ENCODE measurements around the gene KLF1.
A peak's percentile ranks its signal among the peaks of the same experiment; 100 is the strongest.
"Not testable (repeated sequence)": the region's sequence is repeated elsewhere in the genome, so short reads cannot be mapped to it uniquely, and the experiment has no call there.

Gene KLF1

GRCh38 chr19:12867120-12868099 lies 19.6 kb downstream of the KLF1 start:
- DNase-seq (ENCODE audit: low read depth, low spot score), result no peak

- no peak for DNase-seq (ENCODE audit: low read depth, low spot score)
Observed at GRCh38 chr19:12866416-12867119, 20.4 kb downstream of the KLF1 start.

GRCh38 chr19:12865746-12866415 lies 21.1 kb downstream of the KLF1 start:
- DNase-seq (ENCODE audit: low read depth, low spot score), result no peak

DNA sequence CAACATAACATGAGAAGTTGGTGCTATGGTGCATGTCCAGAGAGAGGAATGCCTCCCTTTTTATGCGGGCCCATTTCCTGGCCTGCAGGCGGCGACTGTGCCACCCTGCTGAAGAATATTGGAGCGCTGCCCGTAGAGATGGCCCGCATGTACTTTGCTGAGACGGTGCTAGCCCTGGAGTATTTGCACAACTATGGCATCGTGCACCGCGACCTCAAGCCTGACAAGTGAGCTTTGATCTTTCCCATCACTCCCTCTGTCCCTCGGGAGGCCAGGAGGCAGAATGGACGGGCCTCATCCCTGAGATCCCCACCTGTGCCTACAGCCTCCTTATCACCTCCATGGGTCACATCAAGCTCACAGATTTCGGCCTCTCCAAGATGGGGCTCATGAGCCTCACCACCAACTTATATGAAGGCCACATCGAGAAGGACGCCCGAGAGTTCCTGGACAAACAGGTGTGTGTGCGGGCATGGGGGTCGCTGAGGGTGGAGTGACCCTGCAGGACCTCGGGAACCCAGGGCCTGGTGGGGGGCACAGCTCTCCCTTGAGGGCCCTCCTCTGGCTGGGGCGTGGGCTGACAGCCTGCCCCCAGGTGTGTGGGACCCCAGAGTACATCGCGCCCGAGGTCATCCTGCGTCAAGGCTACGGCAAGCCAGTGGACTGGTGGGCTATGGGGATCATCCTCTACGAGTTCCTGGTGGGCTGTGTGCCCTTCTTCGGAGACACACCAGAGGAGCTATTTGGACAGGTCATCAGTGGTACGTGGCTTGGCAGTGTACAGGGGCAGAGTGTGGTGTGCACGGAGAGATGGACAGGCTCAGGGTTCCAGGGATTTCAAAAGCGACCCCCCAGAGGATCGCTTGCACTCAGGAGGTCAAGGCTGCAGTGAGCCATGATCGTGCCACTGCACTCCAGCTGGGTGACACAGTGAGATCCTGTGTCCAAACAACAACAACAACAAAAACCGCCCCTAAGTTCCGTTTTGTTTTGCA lies 22.0 kb downstream of the KLF1 start:
- no peak for DNase-seq (ENCODE audit: low read depth, low spot score)

DNA sequence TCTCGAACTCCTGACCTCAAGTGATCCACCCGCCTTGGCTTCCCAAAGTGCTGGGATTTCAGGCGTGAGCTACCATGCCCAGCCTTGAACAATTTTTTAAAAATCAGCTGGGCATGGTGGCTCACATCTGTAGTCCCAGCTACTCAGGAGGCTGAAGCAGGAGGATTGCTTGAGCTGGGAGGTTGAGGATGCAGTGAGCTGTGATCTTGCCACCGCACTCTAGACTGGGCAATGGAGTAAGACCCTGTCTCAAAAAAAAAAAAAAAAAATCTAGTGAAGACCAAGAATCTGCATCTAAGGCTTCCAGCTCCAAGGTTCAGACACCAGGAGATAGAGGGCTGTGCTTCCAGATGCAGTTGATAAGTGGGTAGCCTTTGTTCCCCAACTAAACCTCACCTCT lies 22.9 kb downstream of the KLF1 start:
- DNase-seq (ENCODE audit: low read depth, low spot score), result no peak

- no peak for DNase-seq (ENCODE audit: low read depth, low spot score)
Observed at GRCh38 chr19:12859546-12859945, 27.5 kb downstream of the KLF1 start.

- no peak for DNase-seq (ENCODE audit: low read depth, low spot score)
Observed at GRCh38 chr19:12858041-12858928, 28.7 kb downstream of the KLF1 start.

DNA sequence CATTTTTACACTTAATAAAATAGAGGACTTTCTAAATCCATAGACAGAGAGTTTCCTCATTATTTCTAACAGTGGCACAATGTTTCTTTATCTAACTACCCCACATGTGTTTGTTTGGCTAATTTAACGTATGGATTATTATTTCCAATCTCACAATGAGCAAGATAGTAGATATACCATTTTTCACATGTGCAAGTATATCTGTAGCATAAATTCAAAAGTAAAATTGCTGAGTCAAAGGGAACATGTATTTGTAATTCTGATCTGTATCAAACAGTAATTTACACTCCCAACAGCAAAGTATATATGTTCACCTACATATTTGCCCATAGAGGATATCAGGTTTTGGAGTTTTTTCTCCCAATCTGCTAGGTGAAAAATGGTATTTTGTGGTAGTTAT lies 30.3 kb downstream of the KLF1 start:
- no peak for DNase-seq (ENCODE audit: low read depth, low spot score)

DNA sequence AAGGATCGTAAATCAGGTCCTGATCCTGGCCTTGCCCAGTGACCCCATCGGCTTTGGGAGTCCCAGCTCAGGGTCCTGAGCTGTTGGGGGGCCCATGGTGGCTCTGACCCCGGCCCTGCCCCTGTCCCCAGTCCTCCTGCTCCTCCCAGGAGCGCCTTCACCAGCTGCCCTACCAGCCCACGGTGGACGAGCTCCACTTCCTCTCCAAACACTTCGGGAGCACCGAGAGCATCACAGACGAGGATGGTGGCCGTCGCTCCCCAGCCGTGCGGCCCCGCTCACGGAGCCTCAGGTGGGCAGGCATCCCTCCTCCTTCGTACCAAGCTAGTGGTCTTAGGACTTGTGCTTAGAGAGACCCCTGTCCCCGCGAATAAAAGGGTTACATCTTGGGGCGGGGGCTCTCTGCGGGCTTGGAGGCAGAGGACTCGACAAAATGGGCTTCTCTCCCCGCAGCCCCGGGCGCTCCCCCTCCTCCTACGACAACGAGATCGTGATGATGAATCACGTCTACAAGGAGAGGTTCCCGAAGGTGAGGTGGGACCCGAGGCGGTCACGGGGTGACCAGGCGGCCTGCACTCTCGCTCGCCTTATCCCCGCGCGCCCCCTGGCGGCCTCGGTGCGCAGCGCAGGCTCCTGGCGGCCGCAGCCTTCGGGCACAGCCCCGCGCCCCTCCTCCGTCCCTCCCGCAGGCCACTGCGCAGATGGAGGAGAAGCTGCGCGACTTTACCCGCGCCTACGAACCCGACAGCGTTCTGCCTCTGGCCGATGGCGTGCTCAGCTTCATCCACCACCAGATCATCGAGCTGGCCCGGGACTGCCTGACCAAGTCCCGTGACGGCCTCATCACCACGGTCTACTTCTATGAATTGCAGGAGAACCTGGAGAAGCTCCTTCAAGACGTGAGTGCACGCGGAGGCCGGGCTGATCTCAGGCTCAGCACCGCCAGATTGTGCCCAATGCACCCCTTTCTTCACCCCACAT lies 39.6 kb downstream of the KLF1 start:
- DNase-seq (ENCODE audit: low read depth, low spot score), result peak; percentile 17

- DNase-seq (ENCODE audit: low read depth, low spot score), result not testable (repeated sequence)
Observed at GRCh38 chr19:12846613-12847012, 40.4 kb downstream of the KLF1 start.

DNA sequence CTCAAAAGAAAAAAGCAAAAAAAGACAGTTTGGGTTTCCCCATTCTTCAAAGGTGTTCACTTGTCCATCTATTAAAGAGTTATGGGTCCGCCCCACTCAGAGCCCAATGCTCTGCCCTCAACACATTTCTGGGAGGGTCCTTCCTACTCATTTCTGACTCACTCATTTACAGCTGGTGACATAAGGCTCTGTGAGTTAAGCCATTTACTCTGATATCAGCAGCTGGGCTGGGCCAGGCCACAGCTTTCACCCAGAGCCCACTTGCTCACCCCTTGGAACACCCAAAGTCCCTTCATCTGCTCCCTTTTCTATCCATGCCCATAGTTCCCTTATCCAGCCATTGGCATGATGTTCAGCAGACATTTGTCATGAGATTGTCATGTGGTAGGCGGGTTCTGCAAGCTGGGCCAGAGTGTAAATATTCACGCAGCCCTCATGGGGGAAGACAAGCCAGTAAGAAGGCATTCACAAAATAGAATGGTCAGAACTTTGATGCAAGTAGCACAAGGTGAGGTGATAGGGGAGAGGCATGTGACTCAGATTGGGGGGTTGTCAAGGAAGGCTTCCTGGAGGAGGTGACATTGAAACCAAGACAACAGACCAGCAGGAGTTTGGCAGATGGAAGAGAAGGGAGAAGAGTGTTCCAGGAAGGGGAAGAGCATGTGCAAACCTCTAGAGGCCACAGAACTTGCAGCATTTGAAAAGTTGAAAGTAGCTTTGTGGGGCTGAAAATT lies 42.8 kb downstream of the KLF1 start:
- no peak for DNase-seq (ENCODE audit: low read depth, low spot score)

DNA sequence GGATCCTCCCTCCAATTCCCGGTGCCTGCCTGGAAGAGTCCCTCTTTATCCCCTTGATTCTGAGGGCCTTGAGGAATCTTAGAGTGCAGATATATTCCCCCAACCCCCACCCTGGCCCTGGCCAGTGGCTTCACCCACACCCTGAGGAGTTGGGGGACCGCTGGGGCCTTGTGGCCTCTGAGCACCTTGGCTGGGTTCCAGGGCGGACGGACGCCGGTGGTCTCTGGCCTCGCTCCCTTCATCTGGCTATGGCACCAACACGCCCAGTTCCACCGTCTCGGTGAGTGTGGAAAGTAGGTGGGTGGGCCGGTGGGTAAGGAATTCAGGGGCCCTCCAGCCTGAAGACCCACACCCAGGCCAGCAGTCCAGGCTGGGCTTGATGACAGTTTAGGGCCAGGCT lies 43.7 kb downstream of the KLF1 start:
- no peak for DNase-seq (ENCODE audit: low read depth, low spot score)

DNA sequence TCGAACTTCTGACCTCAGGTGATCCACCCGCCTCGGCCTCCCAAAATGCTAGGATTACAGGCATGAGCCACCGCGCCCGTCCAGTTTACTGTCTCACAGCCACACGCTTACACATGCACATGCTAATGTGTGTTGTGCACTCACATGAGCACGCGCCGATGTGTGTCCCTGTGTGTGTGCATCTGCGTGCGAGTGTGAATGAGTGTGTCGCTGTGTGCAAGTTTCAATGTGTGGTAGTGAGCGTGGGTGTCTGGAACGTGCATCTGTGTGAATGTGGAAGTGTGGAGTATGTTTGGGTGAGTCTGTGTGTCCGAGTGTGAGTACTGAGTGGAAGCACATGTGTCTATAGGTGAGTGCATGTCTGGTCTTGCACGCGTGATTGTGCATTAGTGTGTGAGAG lies 44.5 kb downstream of the KLF1 start:
- no peak for DNase-seq (ENCODE audit: low read depth, low spot score)

DNA sequence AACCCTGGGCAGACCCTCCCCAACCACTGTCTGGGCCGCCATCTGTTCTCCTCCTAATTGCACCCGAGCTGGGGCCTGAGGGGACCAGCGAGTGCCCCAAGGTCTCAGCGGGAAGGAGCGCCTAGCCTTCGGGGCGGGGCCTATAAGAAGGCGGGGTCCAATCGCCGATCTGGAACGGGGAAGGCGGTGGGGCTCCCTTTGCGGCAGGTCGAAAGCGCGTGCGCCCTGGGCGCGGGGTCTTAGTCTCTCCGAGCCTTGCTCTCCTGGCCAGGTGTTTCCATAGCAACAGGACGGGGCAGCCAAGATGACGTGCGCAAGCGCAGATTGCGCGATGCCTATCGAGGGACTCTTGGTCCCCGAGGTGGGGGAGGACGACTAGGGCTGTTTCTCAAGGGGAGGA lies 45.9 kb downstream of the KLF1 start:
- DNase-seq (ENCODE audit: low read depth, low spot score), result no peak

DNA sequence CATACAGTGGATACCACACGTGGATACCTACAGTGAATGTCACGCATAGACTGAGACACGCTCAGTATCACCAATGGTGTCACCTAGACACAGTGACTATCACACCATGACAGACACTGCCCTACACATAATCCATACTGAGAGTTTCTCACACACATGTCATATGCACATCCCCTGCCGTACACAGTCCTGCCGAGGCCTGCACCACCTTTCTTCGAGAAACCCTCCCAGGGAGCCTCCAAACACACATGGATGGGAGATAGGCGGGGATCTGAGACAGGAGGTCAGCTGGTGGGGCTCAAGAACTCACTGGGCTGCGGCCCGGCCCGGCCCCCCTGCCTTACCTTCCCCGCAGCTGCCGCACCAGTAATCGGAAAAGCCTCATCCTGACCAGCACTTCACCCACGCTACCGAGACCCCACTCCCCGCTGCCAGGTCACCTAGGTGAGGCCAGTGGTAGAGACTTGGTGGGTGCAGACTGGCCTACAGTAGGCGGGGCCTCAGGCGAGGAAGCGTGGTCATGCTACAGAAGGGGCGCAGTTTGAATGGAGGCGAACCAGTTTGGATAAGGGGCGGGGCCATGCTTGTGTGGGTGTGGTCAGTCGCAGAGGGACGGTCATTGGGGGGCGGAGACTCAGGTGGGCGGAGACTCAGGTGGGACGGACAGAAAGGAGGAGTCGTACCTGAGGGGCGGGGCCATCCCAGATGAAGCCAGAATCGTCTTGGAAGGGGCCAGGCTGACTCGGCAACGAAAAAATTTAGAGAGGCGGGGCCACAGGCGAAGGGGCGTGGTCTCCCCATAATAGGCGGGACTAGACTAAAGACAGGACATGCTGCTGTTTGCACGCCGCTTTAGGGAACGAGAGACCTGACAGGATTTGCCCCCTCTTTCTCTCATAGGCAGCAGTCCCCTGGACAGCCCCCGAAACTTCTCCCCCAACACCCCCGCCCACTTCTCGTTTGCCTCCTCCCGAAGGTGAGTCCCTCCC lies 46.6 kb downstream of the KLF1 start:
- no peak for DNase-seq (ENCODE audit: low read depth, low spot score)

- no peak for DNase-seq (ENCODE audit: low read depth, low spot score)
Observed at GRCh38 chr19:12838886-12839756, 47.9 kb downstream of the KLF1 start.
